ENCODE measurements around the gene PLEKHH2.

DNA sequence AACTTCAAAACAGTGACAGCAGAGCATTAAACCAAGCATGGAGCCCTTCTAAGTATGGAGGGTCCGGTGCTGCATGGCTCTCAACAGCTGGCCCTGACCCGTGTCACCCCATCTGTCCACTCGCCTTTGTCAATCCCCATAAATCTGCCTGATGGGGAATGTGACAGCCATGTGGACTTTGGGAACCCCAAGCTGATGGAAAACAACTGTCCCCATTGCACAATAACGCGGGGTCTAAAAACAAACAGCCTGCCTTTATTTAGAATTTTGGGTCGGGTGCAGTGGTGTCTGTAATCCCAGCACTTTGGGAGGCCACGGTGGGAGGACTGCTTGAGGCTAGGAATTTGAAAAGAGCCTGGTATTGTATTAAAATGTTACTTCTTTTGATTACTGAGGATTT is 24.1 kb upstream of the PLEKHH2 start:
- TF ChIP-seq, protein P1, sequence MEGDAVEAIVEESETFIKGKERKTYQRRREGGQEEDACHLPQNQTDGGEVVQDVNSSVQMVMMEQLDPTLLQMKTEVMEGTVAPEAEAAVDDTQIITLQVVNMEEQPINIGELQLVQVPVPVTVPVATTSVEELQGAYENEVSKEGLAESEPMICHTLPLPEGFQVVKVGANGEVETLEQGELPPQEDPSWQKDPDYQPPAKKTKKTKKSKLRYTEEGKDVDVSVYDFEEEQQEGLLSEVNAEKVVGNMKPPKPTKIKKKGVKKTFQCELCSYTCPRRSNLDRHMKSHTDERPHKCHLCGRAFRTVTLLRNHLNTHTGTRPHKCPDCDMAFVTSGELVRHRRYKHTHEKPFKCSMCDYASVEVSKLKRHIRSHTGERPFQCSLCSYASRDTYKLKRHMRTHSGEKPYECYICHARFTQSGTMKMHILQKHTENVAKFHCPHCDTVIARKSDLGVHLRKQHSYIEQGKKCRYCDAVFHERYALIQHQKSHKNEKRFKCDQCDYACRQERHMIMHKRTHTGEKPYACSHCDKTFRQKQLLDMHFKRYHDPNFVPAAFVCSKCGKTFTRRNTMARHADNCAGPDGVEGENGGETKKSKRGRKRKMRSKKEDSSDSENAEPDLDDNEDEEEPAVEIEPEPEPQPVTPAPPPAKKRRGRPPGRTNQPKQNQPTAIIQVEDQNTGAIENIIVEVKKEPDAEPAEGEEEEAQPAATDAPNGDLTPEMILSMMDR (IDR thresholded peaks at IDR 0.05): no peak
- no peak for TF ChIP-seq POLR2A (IDR thresholded peaks at IDR 0.05)
